GM21717 (cell line): ENCODE measurements around the gene EMC6.

Source experiments
- ATAC-seq: cut with Tn5 transposase; IDR thresholded peaks from one replicate; pipeline ENCODE4 v1.9.1; 2021; ENCODE audit warnings: mild to moderate bottlenecking, moderate library complexity; ENCODE audit not compliant: unreplicated experiment

EMC6 gene

GRCh38 chr17:3655766-3656165, 12.8 kb upstream of the EMC6 start:
- no peak for ATAC-seq

- no peak for ATAC-seq
These were observed 12.3 kb upstream of the EMC6 start for GRCh38 chr17:3656353-3656752.

- no peak for ATAC-seq
These were observed 11.6 kb upstream of the EMC6 start for GRCh38 chr17:3656755-3657587.

GRCh38 chr17:3657588-3657869, 11.1 kb upstream of the EMC6 start:
- no peak for ATAC-seq

GRCh38 chr17:3657874-3658783, 10.5 kb upstream of the EMC6 start:
- ATAC-seq = no peak

GRCh38 chr17:3658784-3659449, 9.7 kb upstream of the EMC6 start:
- ATAC-seq = no peak

- ATAC-seq = no peak
These were observed 9.0 kb upstream of the EMC6 start for GRCh38 chr17:3659541-3660111.

- no peak for ATAC-seq
These were observed 8.2 kb upstream of the EMC6 start for GRCh38 chr17:3660311-3660891.

GRCh38 chr17:3663102-3664011, 5.3 kb upstream of the EMC6 start:
- no peak for ATAC-seq

GRCh38 chr17:3665834-3666233, 2.8 kb upstream of the EMC6 start:
- ATAC-seq = no peak

GRCh38 chr17:3666516-3666915, 2.1 kb upstream of the EMC6 start:
- no peak for ATAC-seq

GRCh38 chr17:3667366-3668278, 990 bp upstream of the EMC6 start:
- ATAC-seq = peak; percentile 6

GRCh38 chr17:3669085-3669347, 404 bp downstream of the EMC6 start:
- peak; percentile 21 for ATAC-seq

GRCh38 chr17:3669548-3669947, 936 bp downstream of the EMC6 start:
- no peak for ATAC-seq

GRCh38 chr17:3672571-3672970, 4.0 kb downstream of the EMC6 start:
- ATAC-seq = no peak

- no peak for ATAC-seq
These were observed 7.3 kb downstream of the EMC6 start for GRCh38 chr17:3675886-3676285.

- no peak for ATAC-seq
These were observed 9.6 kb downstream of the EMC6 start for GRCh38 chr17:3678095-3678820.

GRCh38 chr17:3678821-3679530, 10.4 kb downstream of the EMC6 start:
- ATAC-seq = no peak
